ENCODE measurements around the gene ASIC2. TPM values are rescaled to one million over a fixed set of nuclear protein-coding genes. Genes with fewer than 3 reads are reported as not detected.

Gene ASIC2
- total RNA-seq, 1 experiment from 2014 or later: 0.09 TPM

DNA sequence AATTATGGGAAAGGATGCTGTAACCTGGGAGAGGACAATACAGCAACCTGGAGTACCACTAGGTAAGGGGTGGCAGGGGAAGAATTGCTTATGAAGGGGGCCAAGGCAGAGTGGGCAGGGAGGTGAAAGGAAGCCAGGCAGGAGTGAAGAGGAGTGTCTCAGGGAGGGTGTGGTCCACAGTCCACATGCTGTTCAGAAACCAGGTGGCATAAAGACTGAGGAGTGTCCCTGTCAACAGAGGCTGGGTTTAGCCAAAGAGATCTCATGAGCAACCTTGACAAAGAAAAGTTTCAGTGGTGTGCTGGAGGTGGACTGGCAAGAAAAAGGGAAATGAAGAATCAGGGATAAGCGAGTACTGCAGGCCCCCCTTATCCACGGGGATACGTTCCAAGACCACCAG lies 213.0 kb downstream of the ASIC2 start:
- H3F3A ChIP-seq (ENCODE audit: insufficient read depth, low read depth): no peaks in the 10 kb centered on the region
- POLR2A ChIA-PET (ENCODE audit: unreplicated experiment): no interaction called here
- BruUV-seq (replicated peaks): no TSS peak
- CTCF ChIA-PET: no interaction called here
- no peaks in the 10 kb centered on the region for H3K79me2 ChIP-seq (ENCODE audit: low read depth)
- H3K4me1 ChIP-seq (replicated peaks; ENCODE audit: insufficient read depth): no peaks in the 10 kb centered on the region
- no peaks in the 10 kb centered on the region for H3K9me3 ChIP-seq (ENCODE audit: insufficient read depth, low read depth)
- H3K9me2 ChIP-seq (ENCODE audit: insufficient read depth): no peaks in the 10 kb centered on the region
- H2AFZ ChIP-seq: no peak overlapping the region
- H3K4me3 ChIP-seq: no peak overlapping the region
- no peak overlapping the region for H3K27ac ChIP-seq
- no peaks in the 10 kb centered on the region for H4K20me1 ChIP-seq (ENCODE audit: insufficient read depth)
- DNase-seq: no peak
- H3K4me2 ChIP-seq: no peak overlapping the region
- intact Hi-C loops (cut with micrococcal nuclease; ENCODE audit: unreplicated experiment): no loop called here
- H3K36me3 ChIP-seq (ENCODE audit: low read depth): no peaks in the 10 kb centered on the region
- H3K27me3 ChIP-seq (ENCODE audit: insufficient read depth, low read depth): peaks cover 18% of the 10 kb centered on the region
- TF ChIP-seq, protein P1, sequence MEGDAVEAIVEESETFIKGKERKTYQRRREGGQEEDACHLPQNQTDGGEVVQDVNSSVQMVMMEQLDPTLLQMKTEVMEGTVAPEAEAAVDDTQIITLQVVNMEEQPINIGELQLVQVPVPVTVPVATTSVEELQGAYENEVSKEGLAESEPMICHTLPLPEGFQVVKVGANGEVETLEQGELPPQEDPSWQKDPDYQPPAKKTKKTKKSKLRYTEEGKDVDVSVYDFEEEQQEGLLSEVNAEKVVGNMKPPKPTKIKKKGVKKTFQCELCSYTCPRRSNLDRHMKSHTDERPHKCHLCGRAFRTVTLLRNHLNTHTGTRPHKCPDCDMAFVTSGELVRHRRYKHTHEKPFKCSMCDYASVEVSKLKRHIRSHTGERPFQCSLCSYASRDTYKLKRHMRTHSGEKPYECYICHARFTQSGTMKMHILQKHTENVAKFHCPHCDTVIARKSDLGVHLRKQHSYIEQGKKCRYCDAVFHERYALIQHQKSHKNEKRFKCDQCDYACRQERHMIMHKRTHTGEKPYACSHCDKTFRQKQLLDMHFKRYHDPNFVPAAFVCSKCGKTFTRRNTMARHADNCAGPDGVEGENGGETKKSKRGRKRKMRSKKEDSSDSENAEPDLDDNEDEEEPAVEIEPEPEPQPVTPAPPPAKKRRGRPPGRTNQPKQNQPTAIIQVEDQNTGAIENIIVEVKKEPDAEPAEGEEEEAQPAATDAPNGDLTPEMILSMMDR (conservative IDR thresholded peaks at IDR 0.05): no peak
- TF ChIP-seq EZH2 (IDR thresholded peaks at IDR 0.05; ENCODE audit: low read depth): no peak

DNA sequence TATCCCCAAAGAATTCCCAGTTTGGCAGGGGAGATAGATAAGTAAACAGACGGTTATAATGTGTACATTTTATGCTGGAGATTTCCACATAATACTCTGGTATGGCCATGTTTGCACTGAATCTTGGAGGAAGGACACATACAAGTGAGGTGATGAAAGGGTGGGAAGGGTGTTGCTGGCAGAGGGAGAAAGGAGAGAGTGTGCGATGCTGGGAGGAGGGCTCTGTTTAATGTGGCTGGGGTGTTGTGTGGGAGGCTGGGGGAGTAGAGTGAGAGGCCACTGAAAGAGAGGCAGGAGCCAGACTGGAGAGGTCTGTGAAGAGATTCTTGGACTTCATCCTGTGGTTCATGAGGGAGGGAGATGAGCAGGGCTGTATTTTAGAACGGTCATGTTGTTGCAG lies 213.9 kb downstream of the ASIC2 start:
- no peak overlapping the region for H3K4me3 ChIP-seq
- POLR2A ChIA-PET (ENCODE audit: unreplicated experiment): no interaction called here
- H3K79me2 ChIP-seq (ENCODE audit: low read depth): no peaks in the 10 kb centered on the region
- intact Hi-C loops (cut with micrococcal nuclease; ENCODE audit: unreplicated experiment): no loop called here
- no peaks in the 10 kb centered on the region for H3K4me1 ChIP-seq (replicated peaks; ENCODE audit: insufficient read depth)
- H3F3A ChIP-seq (ENCODE audit: insufficient read depth, low read depth): no peaks in the 10 kb centered on the region
- no peak overlapping the region for H3K27ac ChIP-seq
- no peak overlapping the region for H3K4me2 ChIP-seq
- no peaks in the 10 kb centered on the region for H3K9me2 ChIP-seq (ENCODE audit: insufficient read depth)
- no peak for DNase-seq
- H3K27me3 ChIP-seq (ENCODE audit: insufficient read depth, low read depth): peaks cover 26% of the 10 kb centered on the region
- H2AFZ ChIP-seq: no peak overlapping the region
- TF ChIP-seq EZH2 (IDR thresholded peaks at IDR 0.05; ENCODE audit: low read depth): no peak
- TF ChIP-seq, protein P1 (conservative IDR thresholded peaks at IDR 0.05): no peak
- H4K20me1 ChIP-seq (ENCODE audit: insufficient read depth): no peaks in the 10 kb centered on the region
- no TSS peak for BruUV-seq (replicated peaks)
- CTCF ChIA-PET: no interaction called here
- H3K36me3 ChIP-seq (ENCODE audit: low read depth): no peaks in the 10 kb centered on the region
- H3K9me3 ChIP-seq (ENCODE audit: insufficient read depth, low read depth): no peaks in the 10 kb centered on the region

DNA sequence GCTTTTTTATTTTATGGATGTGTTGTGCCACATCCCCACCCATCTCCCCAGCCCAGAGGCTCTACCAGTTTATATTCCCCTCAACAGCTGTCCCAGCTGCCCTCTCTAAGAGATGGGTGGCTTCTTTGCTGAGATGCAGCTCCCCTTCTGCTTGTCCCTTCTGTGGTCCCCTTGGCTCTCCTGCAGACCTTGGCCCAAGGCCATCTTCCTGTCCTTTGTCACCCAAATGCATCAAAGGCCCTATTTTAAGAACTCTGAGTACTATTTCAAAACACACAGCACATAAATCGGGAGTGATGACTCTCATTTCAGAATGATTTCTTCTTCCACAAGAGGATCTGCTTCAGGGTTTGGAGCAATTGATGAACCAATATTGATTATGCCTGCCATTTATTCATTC lies 216.1 kb downstream of the ASIC2 start:
- H3F3A ChIP-seq (ENCODE audit: insufficient read depth, low read depth): no peaks in the 10 kb centered on the region
- no peaks in the 10 kb centered on the region for H3K9me2 ChIP-seq (ENCODE audit: insufficient read depth)
- H3K27ac ChIP-seq: no peak overlapping the region
- no peaks in the 10 kb centered on the region for H4K20me1 ChIP-seq (ENCODE audit: insufficient read depth)
- no peak for DNase-seq
- no peak overlapping the region for H3K4me3 ChIP-seq
- no peak for TF ChIP-seq EZH2 (IDR thresholded peaks at IDR 0.05; ENCODE audit: low read depth)
- TF ChIP-seq, protein P1 (conservative IDR thresholded peaks at IDR 0.05): no peak
- ChIA-PET POLR2A (ENCODE audit: unreplicated experiment) (no interaction called here), CTCF (no interaction called here)
- H3K4me2 ChIP-seq: no peak overlapping the region
- H2AFZ ChIP-seq: no peak overlapping the region
- intact Hi-C loops (cut with micrococcal nuclease; ENCODE audit: unreplicated experiment): no loop called here
- H3K79me2 ChIP-seq (ENCODE audit: low read depth): no peaks in the 10 kb centered on the region
- no peaks in the 10 kb centered on the region for H3K9me3 ChIP-seq (ENCODE audit: insufficient read depth, low read depth)
- peaks cover 33% of the 10 kb centered on the region for H3K27me3 ChIP-seq (ENCODE audit: insufficient read depth, low read depth)
- no TSS peak for BruUV-seq (replicated peaks)
- H3K36me3 ChIP-seq (ENCODE audit: low read depth): no peaks in the 10 kb centered on the region
- H3K4me1 ChIP-seq (replicated peaks; ENCODE audit: insufficient read depth): no peaks in the 10 kb centered on the region
